ENCODE measurements around the gene IRF7.

The IRF7 gene

DNA sequence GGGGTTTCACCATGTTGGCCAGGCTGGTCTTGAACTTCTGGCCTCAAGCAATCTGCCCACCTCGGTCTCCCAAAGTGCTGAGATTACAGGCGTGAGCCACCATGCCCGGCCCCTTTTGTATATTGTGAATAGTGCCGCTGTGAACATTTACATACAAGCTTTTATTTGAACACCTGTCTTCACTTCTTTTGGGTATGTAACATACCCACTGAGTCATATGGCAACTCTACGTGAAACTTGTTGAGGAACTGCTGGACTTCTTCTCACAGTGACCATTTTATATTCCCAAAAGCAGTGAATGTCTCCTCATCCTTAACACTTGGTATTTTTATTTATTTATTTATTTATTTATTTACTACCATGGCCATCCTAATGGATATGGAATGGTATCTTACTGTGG lies 15.1 kb upstream of the IRF7 start:
- DNase-seq (ENCODE audit: insufficient read length, low spot score) (no peak), FAIRE-seq (no peak)
- TF ChIP-seq, protein P1, sequence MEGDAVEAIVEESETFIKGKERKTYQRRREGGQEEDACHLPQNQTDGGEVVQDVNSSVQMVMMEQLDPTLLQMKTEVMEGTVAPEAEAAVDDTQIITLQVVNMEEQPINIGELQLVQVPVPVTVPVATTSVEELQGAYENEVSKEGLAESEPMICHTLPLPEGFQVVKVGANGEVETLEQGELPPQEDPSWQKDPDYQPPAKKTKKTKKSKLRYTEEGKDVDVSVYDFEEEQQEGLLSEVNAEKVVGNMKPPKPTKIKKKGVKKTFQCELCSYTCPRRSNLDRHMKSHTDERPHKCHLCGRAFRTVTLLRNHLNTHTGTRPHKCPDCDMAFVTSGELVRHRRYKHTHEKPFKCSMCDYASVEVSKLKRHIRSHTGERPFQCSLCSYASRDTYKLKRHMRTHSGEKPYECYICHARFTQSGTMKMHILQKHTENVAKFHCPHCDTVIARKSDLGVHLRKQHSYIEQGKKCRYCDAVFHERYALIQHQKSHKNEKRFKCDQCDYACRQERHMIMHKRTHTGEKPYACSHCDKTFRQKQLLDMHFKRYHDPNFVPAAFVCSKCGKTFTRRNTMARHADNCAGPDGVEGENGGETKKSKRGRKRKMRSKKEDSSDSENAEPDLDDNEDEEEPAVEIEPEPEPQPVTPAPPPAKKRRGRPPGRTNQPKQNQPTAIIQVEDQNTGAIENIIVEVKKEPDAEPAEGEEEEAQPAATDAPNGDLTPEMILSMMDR (IDR thresholded peaks at IDR 0.05; ENCODE audit: insufficient read depth, missing control alignments): no peak

DNA sequence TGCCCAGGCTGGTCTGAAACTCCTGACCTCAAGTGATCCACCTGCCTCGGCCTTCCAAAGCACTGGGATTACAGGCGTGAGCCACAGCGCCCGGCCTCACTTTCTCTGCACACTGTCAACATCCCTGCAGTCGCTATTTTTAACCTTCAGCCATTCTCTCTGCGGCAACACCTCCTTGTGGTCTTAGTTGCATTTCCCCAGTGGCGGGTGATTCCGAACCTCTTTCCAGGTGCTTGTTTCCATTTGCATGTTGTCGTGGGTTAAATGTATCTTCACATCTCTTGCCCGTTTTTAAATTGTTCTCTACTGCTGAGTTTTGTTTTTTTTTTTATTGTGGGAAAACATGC lies 13.5 kb upstream of the IRF7 start:
- no peak for DNase-seq (ENCODE audit: insufficient read length, low spot score)
- FAIRE-seq: no peak
- TF ChIP-seq, protein P1 (IDR thresholded peaks at IDR 0.05; ENCODE audit: insufficient read depth, missing control alignments): no peak

DNA sequence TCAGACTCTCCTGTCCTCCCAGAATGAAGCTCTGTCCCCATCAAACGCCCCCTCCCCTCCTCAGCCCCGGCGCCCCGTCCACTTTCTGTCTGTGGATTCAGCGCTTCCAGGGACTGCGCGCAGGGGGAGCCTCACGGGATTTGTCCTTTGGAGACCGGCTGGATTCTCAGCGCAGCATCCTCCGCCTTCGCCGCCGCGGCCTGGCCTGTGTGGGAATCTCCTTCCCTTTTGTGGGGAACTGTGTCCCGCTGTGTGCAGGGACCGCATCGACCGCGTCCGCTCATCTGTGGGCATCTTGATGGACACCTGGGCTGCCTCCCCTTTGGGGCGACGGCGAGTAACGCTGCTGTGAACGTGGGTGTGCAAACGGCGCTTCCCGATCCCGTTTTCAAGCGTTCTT lies 12.3 kb upstream of the IRF7 start:
- TF ChIP-seq, protein P1 (IDR thresholded peaks at IDR 0.05; ENCODE audit: insufficient read depth, missing control alignments): no peak
- FAIRE-seq (no peak), DNase-seq (ENCODE audit: insufficient read length, low spot score) (no peak)

DNA sequence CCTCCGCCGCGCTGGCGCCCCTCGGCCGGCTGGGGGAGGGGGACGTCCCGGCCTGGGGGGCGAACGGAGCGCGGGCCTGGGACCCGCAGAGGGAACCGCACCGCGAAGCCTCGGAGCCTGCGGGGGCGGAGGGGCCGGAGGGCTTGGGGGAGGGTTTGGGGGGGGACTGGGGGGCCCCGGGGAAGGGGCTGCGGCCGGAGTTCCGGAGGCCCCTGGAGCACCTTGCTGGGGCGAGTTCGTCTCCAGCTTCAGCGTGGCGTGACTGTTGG lies 11.5 kb upstream of the IRF7 start:
- DNase-seq (ENCODE audit: insufficient read length, low spot score) (no peak), FAIRE-seq (no peak)
- TF ChIP-seq, protein P1 (IDR thresholded peaks at IDR 0.05; ENCODE audit: insufficient read depth, missing control alignments): no peak

DNA sequence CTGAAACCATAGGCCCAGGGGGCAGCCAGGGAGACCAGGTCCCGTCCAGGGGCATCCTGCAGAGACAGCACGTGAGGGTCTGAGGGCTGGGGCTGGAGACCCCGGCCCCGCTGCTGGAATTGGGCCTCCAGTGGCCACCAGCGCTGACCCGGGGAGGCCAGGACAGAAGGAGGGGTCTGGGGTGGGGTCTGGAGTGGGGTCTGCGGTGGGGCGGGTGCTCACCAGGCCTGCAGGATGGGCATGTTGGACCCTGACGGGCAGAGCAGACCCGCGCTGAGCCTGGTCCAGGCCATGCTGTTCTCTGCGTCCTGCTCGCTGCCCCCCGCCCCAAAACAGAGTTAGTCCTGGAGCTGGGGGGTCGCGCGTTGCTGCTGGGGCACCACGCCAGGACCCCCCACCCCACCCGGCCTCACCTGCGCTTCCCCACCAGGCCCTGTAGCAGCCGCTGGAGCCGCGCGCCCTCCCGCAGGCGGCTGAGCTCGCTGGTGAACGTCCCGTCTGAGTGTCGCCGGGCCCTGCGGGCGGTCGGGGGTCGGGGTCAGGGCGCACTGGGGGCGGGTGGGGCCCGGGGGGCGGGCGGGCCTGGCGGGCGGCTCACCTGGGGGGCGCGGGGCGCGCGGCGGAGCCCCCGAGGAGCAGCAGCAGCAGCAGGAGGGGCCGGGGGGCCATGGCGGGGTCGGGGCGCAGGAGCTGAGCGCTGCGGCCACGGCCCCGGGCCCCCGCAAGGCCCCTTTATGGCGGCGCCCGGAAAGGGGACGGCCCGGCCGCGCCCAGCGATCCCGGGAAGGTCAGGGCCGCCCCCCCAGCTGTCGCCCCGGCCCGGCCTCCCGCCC lies 10.9 kb upstream of the IRF7 start, which contains the start of gene SCT:
Gene SCT (minus strand): TSS at position 707 of the 833 bp plus-strand sequence. CDS start 38 bp downstream, at position 669.
- no peak for FAIRE-seq
- DNase-seq (ENCODE audit: insufficient read length, low spot score): no peak
- TF ChIP-seq, protein P1 (IDR thresholded peaks at IDR 0.05; ENCODE audit: insufficient read depth, missing control alignments): no peak

DNA sequence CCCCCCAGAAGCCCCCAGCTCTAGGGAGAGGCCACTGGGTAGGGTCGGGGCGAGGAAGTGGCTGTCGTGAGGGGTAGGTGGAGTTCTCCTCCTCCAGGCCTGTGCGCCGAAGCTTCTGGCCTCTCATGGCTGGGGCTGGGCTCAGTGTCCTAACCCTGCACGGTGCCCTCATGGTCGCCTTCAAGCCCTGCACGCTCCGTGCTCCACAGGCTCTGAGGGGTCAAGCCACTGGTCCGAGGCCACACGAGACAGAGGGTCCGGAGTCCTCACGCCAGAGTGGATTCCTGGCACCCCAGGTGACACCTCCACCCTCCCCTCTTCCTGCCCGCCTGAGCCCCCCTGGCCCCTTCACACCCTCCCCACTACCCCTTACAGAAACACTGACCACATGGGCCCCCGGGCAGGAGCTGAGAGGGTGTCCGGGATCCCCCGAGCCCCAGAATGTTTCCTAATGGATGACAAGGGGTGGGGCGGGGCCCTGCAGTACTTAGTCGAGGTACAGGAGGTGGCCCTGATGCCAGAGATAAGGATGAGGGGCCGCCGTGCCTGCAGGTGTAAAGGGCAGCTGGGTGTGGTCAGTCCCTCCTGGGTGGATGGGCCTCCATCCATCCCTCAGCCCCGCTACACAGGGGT lies 10.0 kb upstream of the IRF7 start:
- DNase-seq (ENCODE audit: insufficient read length, low spot score) (no peak), FAIRE-seq (no peak)
- TF ChIP-seq, protein P1 (IDR thresholded peaks at IDR 0.05; ENCODE audit: insufficient read depth, missing control alignments): no peak
